ENCODE data around the gene LRP1B.

DNA sequence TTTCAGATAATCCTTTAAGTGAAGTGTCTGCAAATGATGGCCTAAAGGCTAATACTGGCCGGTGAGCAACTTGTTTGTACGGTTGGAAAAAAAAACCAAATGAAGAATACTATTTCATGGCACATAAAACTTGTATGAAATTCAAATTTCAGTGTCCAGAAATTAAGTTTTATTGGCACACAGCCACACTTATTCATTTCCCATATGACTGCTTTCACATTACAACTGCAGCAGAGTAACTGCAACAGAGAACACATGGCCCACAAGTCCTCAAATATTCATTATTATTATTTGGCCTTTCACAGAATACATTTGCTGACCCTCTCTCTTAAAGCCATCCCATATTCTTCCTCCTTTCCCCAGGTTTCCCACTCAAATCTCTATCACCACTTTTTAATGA, 1268.6 kb downstream of the LRP1B start:
- TF ChIP-seq POLR2A (IDR thresholded peaks at IDR 0.05; ENCODE audit: low read depth, low read length) = no peak
- TF ChIP-seq POLR2AphosphoS5 (IDR thresholded peaks at IDR 0.05; ENCODE audit: low read depth, low read length) = no peak
- no peak for TF ChIP-seq TAF1 (IDR thresholded peaks at IDR 0.05; ENCODE audit: borderline replicate concordance, low read depth, low read length)
